GM19193 (cell line): ENCODE data around the gene CCNYL1.

ENCODE experiments used
- POLR2A ChIP-seq: IDR thresholded peaks from 4 replicates; pipeline ENCODE4 v1.6.1; 2011; ENCODE audit not compliant: insufficient read depth, insufficient read length; ENCODE audit errors: extremely low read depth

The CCNYL1 gene

GRCh38 chr2:207796585-207797350 lies 85.3 kb downstream of the CCNYL1 start:
- no peak for TF ChIP-seq POLR2A

- no peak for TF ChIP-seq POLR2A
These were observed 89.8 kb downstream of the CCNYL1 start for GRCh38 chr2:207801259-207801658.

- no peak for TF ChIP-seq POLR2A
These were observed 91.2 kb downstream of the CCNYL1 start for GRCh38 chr2:207802650-207803049.
